ENCODE results near the gene RCAN1. TPM values are rescaled to one million over a fixed set of nuclear protein-coding genes. Genes with fewer than 3 reads are reported as not detected.

The RCAN1 gene
- total and polyA plus RNA-seq, 4 donors, result 26.7 to 67.9 (median 46.7) TPM

- H3K4me3 ChIP-seq (ENCODE audit: low read depth in 1 of 3, low read length in 3 of 3), result peak overlapping the region; percentile 56 to 84 (median 70)
- no peaks in the 10 kb centered on the region for H3K9me3 ChIP-seq (ENCODE audit: control insufficient read depth in 4 of 4, low read length in 3 of 4)
- no peak for DNase-seq (ENCODE audit: low spot score)
- no peaks in the 10 kb centered on the region for H3K27me3 ChIP-seq (ENCODE audit: control insufficient read depth in 4 of 4, insufficient read depth in 4 of 4, low read length in 3 of 4)
- 14% methylated on average over 5 of the region's 5 CpGs for WGBS
- peak overlapping the region; percentile 85 to 98 for H3K9ac ChIP-seq (ENCODE audit: low read depth in 1 of 2, low read length in 2 of 2)
- peaks cover 0 to 5% (median 2%) of the 10 kb centered on the region in 4 donors for H3K36me3 ChIP-seq (ENCODE audit: control insufficient read depth in 4 of 4, insufficient read depth in 3 of 4, low read depth in 1 of 4, low read length in 3 of 4)
- TF ChIP-seq GABPA (IDR thresholded peaks at IDR 0.05 in 1 of 2, conservative IDR thresholded peaks at IDR 0.05 in 1 of 2), result no peak
- no peak for TF ChIP-seq SP1 (IDR thresholded peaks at IDR 0.05)
- TF ChIP-seq HNF4A (conservative IDR thresholded peaks at IDR 0.05), result no peak
- no peak for TF ChIP-seq EGR1 (IDR thresholded peaks at IDR 0.05; ENCODE audit: low read depth in 2 of 2)
- TF ChIP-seq HNF4G (IDR thresholded peaks at IDR 0.05), result no peak
- TF ChIP-seq RAD21 (IDR thresholded peaks at IDR 0.05), result no peak
- TF ChIP-seq CTCF (IDR thresholded peaks at IDR 0.05; ENCODE audit: low read depth, low read length, missing input control), result no peak
- no peak for TF ChIP-seq MAX (IDR thresholded peaks at IDR 0.05)
- no peak for TF ChIP-seq NR2F2 (IDR thresholded peaks at IDR 0.05)
- TF ChIP-seq FOXA1 (IDR thresholded peaks at IDR 0.05), result no peak
- TF ChIP-seq YY1 (IDR thresholded peaks at IDR 0.05), result no peak
- peaks cover 13 to 57% (median 36%) of the 10 kb centered on the region in 4 donors for H3K4me1 ChIP-seq (ENCODE audit: control insufficient read depth in 4 of 4, insufficient read depth in 4 of 4, low read length in 3 of 4)
- peak overlapping the region; percentile 88 to 96 for H3K27ac ChIP-seq (ENCODE audit: low read depth in 1 of 2, low read length in 2 of 2)
These were observed 88.7 kb downstream of the RCAN1 start for GRCh38 chr21:34526241-34526617.

- no peak for DNase-seq (ENCODE audit: low spot score)
- Histone ChIP-seq H3K9me3 (ENCODE audit: control insufficient read depth in 4 of 4, low read length in 3 of 4) (no peaks in the 10 kb centered on the region), H3K4me3 (ENCODE audit: low read depth in 1 of 3, low read length in 3 of 3) (peak overlapping the region; percentile 56 to 84 (median 70)), H3K27ac (ENCODE audit: low read depth in 1 of 2, low read length in 2 of 2) (peak overlapping the region; percentile 88 to 96), H3K4me1 (ENCODE audit: control insufficient read depth in 4 of 4, insufficient read depth in 4 of 4, low read length in 3 of 4) (peaks cover 13 to 62% (median 37%) of the 10 kb centered on the region in 4 donors), H3K36me3 (ENCODE audit: control insufficient read depth in 4 of 4, insufficient read depth in 3 of 4, low read depth in 1 of 4, low read length in 3 of 4) (peaks cover 0 to 8% (median 5%) of the 10 kb centered on the region in 4 donors), H3K9ac (ENCODE audit: low read depth in 1 of 2, low read length in 2 of 2) (peak overlapping the region; percentile 85 to 98), H3K27me3 (ENCODE audit: control insufficient read depth in 4 of 4, insufficient read depth in 4 of 4, low read length in 3 of 4) (no peaks in the 10 kb centered on the region)
- no peak for TF ChIP-seq FOXA2 (IDR thresholded peaks at IDR 0.05)
- TF ChIP-seq RXRA (IDR thresholded peaks at IDR 0.05), result peak in 1 of 2 donors; percentile 1
- TF ChIP-seq EGR1 (IDR thresholded peaks at IDR 0.05; ENCODE audit: low read depth in 2 of 2), result peak in 1 of 2 donors; percentile 29
- no peak for TF ChIP-seq ATF3 (IDR thresholded peaks at IDR 0.05)
- TF ChIP-seq HNF4A (conservative IDR thresholded peaks at IDR 0.05), result no peak
- peak; percentile 13 for TF ChIP-seq SP1 (IDR thresholded peaks at IDR 0.05)
- peak; percentile 60 for TF ChIP-seq YY1 (IDR thresholded peaks at IDR 0.05)
- peak; percentile 33 for TF ChIP-seq TAF1 (conservative IDR thresholded peaks at IDR 0.05)
- peak; percentile 40 for TF ChIP-seq MAX (IDR thresholded peaks at IDR 0.05)
- no peak for TF ChIP-seq GABPA (IDR thresholded peaks at IDR 0.05 in 1 of 2, conservative IDR thresholded peaks at IDR 0.05 in 1 of 2)
- no peak for TF ChIP-seq CTCF (IDR thresholded peaks at IDR 0.05; ENCODE audit: low read depth, low read length, missing input control)
- WGBS, result 27% methylated on average over 31 of the region's 31 CpGs
These were observed 90.0 kb downstream of the RCAN1 start for GRCh38 chr21:34524646-34525601.

All from liver (tissue), 9 donors.